ENCODE results near the gene CDH23.

The CDH23 gene

GRCh38 chr10:71817831-71818655 lies 421.3 kb downstream of the CDH23 start:
- Mint-ChIP-seq H3K36me3 (ENCODE audit: low read depth) (peaks cover 36% of the 10 kb centered on the region), H3K4me3 (no peak overlapping the region), H3K27ac (no peak overlapping the region), H3K4me1 (ENCODE audit: low read depth) (peaks cover 7% of the 10 kb centered on the region), H3K27me3 (ENCODE audit: low read depth) (no peaks in the 10 kb centered on the region), H3K9me3 (no peaks in the 10 kb centered on the region)

- H3K4me1 Mint-ChIP-seq (ENCODE audit: low read depth): peaks cover 7% of the 10 kb centered on the region
- H3K27ac Mint-ChIP-seq: no peak overlapping the region
- no peak overlapping the region for H3K4me3 Mint-ChIP-seq
- H3K36me3 Mint-ChIP-seq (ENCODE audit: low read depth): peaks cover 39% of the 10 kb centered on the region
- no peaks in the 10 kb centered on the region for H3K9me3 Mint-ChIP-seq
- H3K27me3 Mint-ChIP-seq (ENCODE audit: low read depth): no peaks in the 10 kb centered on the region
Observed at GRCh38 chr10:71818674-71819260, 422.0 kb downstream of the CDH23 start.

- Mint-ChIP-seq H3K4me1 (ENCODE audit: low read depth) (peaks cover 7% of the 10 kb centered on the region), H3K4me3 (no peak overlapping the region), H3K27me3 (ENCODE audit: low read depth) (no peaks in the 10 kb centered on the region), H3K36me3 (ENCODE audit: low read depth) (peaks cover 38% of the 10 kb centered on the region), H3K9me3 (no peaks in the 10 kb centered on the region), H3K27ac (no peak overlapping the region)
Observed at GRCh38 chr10:71819441-71819861, 422.7 kb downstream of the CDH23 start.

- peaks cover 39% of the 10 kb centered on the region for H3K36me3 Mint-ChIP-seq (ENCODE audit: low read depth)
- H3K4me1 Mint-ChIP-seq (ENCODE audit: low read depth): peaks cover 7% of the 10 kb centered on the region
- H3K9me3 Mint-ChIP-seq: no peaks in the 10 kb centered on the region
- no peak overlapping the region for H3K27ac Mint-ChIP-seq
- no peaks in the 10 kb centered on the region for H3K27me3 Mint-ChIP-seq (ENCODE audit: low read depth)
- no peak overlapping the region for H3K4me3 Mint-ChIP-seq
Observed at GRCh38 chr10:71819985-71820384, 423.3 kb downstream of the CDH23 start.

- peaks cover 42% of the 10 kb centered on the region for H3K36me3 Mint-ChIP-seq (ENCODE audit: low read depth)
Observed at GRCh38 chr10:71820966-71821365, 424.2 kb downstream of the CDH23 start.

GRCh38 chr10:71821909-71822763 lies 425.4 kb downstream of the CDH23 start:
- H3K4me1 Mint-ChIP-seq (ENCODE audit: low read depth): peaks cover 7% of the 10 kb centered on the region

More at GRCh38 chr10:71820966-71821365, 424.2 kb downstream of the CDH23 start:
- H3K9me3 Mint-ChIP-seq: no peaks in the 10 kb centered on the region
- no peaks in the 10 kb centered on the region for H3K27me3 Mint-ChIP-seq (ENCODE audit: low read depth)
- no peak overlapping the region for H3K27ac Mint-ChIP-seq
- no peak overlapping the region for H3K4me3 Mint-ChIP-seq
- H3K4me1 Mint-ChIP-seq (ENCODE audit: low read depth): peaks cover 7% of the 10 kb centered on the region

GRCh38 chr10:71823356-71823755 lies 426.6 kb downstream of the CDH23 start:
- H3K27ac Mint-ChIP-seq: no peak overlapping the region
- H3K27me3 Mint-ChIP-seq (ENCODE audit: low read depth): no peaks in the 10 kb centered on the region
- no peaks in the 10 kb centered on the region for H3K9me3 Mint-ChIP-seq
- H3K4me3 Mint-ChIP-seq: no peak overlapping the region
- H3K4me1 Mint-ChIP-seq (ENCODE audit: low read depth): peaks cover 7% of the 10 kb centered on the region
- peaks cover 36% of the 10 kb centered on the region for H3K36me3 Mint-ChIP-seq (ENCODE audit: low read depth)

More at GRCh38 chr10:71821909-71822763, 425.4 kb downstream of the CDH23 start:
- Mint-ChIP-seq H3K36me3 (ENCODE audit: low read depth) (peaks cover 35% of the 10 kb centered on the region), H3K9me3 (no peaks in the 10 kb centered on the region), H3K27me3 (ENCODE audit: low read depth) (no peaks in the 10 kb centered on the region), H3K4me3 (no peak overlapping the region), H3K27ac (no peak overlapping the region)

- H3K9me3 Mint-ChIP-seq: no peaks in the 10 kb centered on the region
- no peak overlapping the region for H3K4me3 Mint-ChIP-seq
- peaks cover 35% of the 10 kb centered on the region for H3K36me3 Mint-ChIP-seq (ENCODE audit: low read depth)
- peaks cover 7% of the 10 kb centered on the region for H3K4me1 Mint-ChIP-seq (ENCODE audit: low read depth)
- no peaks in the 10 kb centered on the region for H3K27me3 Mint-ChIP-seq (ENCODE audit: low read depth)
- H3K27ac Mint-ChIP-seq: no peak overlapping the region
Observed at GRCh38 chr10:71824333-71824732, 427.6 kb downstream of the CDH23 start.

GRCh38 chr10:71825217-71825616 lies 428.5 kb downstream of the CDH23 start:
- H3K9me3 Mint-ChIP-seq: no peaks in the 10 kb centered on the region
- H3K36me3 Mint-ChIP-seq (ENCODE audit: low read depth): peaks cover 36% of the 10 kb centered on the region
- no peaks in the 10 kb centered on the region for H3K27me3 Mint-ChIP-seq (ENCODE audit: low read depth)
- H3K4me1 Mint-ChIP-seq (ENCODE audit: low read depth): peaks cover 7% of the 10 kb centered on the region
- no peak overlapping the region for H3K4me3 Mint-ChIP-seq
- no peak overlapping the region for H3K27ac Mint-ChIP-seq

- Mint-ChIP-seq H3K9me3 (no peaks in the 10 kb centered on the region), H3K27ac (no peak overlapping the region), H3K27me3 (ENCODE audit: low read depth) (no peaks in the 10 kb centered on the region), H3K4me1 (ENCODE audit: low read depth) (peaks cover 3% of the 10 kb centered on the region), H3K36me3 (ENCODE audit: low read depth) (peaks cover 37% of the 10 kb centered on the region), H3K4me3 (no peak overlapping the region)
Observed at GRCh38 chr10:71827852-71828251, 431.1 kb downstream of the CDH23 start.

- Mint-ChIP-seq H3K27me3 (ENCODE audit: low read depth) (no peaks in the 10 kb centered on the region), H3K4me1 (ENCODE audit: low read depth) (peaks cover 8% of the 10 kb centered on the region), H3K4me3 (no peak overlapping the region), H3K36me3 (ENCODE audit: low read depth) (peaks cover 34% of the 10 kb centered on the region), H3K9me3 (no peaks in the 10 kb centered on the region), H3K27ac (no peak overlapping the region)
Observed at GRCh38 chr10:71828702-71829101, 432.0 kb downstream of the CDH23 start.

GRCh38 chr10:71829171-71829570 lies 432.5 kb downstream of the CDH23 start:
- peaks cover 36% of the 10 kb centered on the region for H3K36me3 Mint-ChIP-seq (ENCODE audit: low read depth)
- H3K4me3 Mint-ChIP-seq: no peak overlapping the region
- no peaks in the 10 kb centered on the region for H3K9me3 Mint-ChIP-seq
- H3K27me3 Mint-ChIP-seq (ENCODE audit: low read depth): no peaks in the 10 kb centered on the region
- no peak overlapping the region for H3K27ac Mint-ChIP-seq
- peaks cover 8% of the 10 kb centered on the region for H3K4me1 Mint-ChIP-seq (ENCODE audit: low read depth)

GRCh38 chr10:71829896-71830295 lies 433.2 kb downstream of the CDH23 start:
- H3K27me3 Mint-ChIP-seq (ENCODE audit: low read depth): no peaks in the 10 kb centered on the region
- peaks cover 8% of the 10 kb centered on the region for H3K4me1 Mint-ChIP-seq (ENCODE audit: low read depth)
- H3K27ac Mint-ChIP-seq: no peak overlapping the region
- H3K9me3 Mint-ChIP-seq: no peaks in the 10 kb centered on the region
- H3K4me3 Mint-ChIP-seq: no peak overlapping the region
- H3K36me3 Mint-ChIP-seq (ENCODE audit: low read depth): peaks cover 36% of the 10 kb centered on the region

GRCh38 chr10:71830726-71831125 lies 434.0 kb downstream of the CDH23 start:
- H3K4me3 Mint-ChIP-seq: no peak overlapping the region
- peaks cover 30% of the 10 kb centered on the region for H3K36me3 Mint-ChIP-seq (ENCODE audit: low read depth)
- H3K9me3 Mint-ChIP-seq: no peaks in the 10 kb centered on the region
- H3K27ac Mint-ChIP-seq: no peak overlapping the region
- peaks cover 8% of the 10 kb centered on the region for H3K4me1 Mint-ChIP-seq (ENCODE audit: low read depth)
- no peaks in the 10 kb centered on the region for H3K27me3 Mint-ChIP-seq (ENCODE audit: low read depth)

Measured in T-helper 1 cell treated with Interleukin-12 subunit alpha and Interleukin-12 subunit beta and Interleukin-4 antibody, amounts not matched to agents 30 μg/mL and 1 μg/mL, for 36 hours (primary cell).